Activated naive CD4-positive, alpha-beta T cell treated with anti-CD3 and anti-CD28 coated beads, Interleukin-2, amount 50 U/mL, for 72 hours (primary cell): ENCODE results near the gene TF. TPM values are rescaled to one million over a fixed set of nuclear protein-coding genes. Genes with fewer than 3 reads are reported as not detected.

Experiments
- ATAC-seq, 2 donors: fragments of 150-1000 bp; cut with Tn5 transposase; 2 replicates each; pipeline ENCODE4 v1.10.0; 2021; ENCODE audit warnings: mild to moderate bottlenecking in 2 of 2, moderate library complexity in 2 of 2
- DNase-seq, 2 donors: peaks; one replicate each; pipeline ENCODE4 v3.0.0; 2021 to 2022; ENCODE audit warnings: low spot score in 2 of 2
- H3K27ac Mint-ChIP-seq, 2 donors: one replicate each; pipeline ENCODE4 v1.8.0; 2022; ENCODE audit warnings: mild to moderate bottlenecking in 2 of 2, mixed read lengths in 2 of 2
- H3K36me3 Mint-ChIP-seq, 2 donors: one replicate each; pipeline ENCODE4 v1.8.0; 2022; ENCODE audit warnings: mixed read lengths in 2 of 2
- H3K9me3 Mint-ChIP-seq, 2 donors: one replicate each; pipeline ENCODE4 v1.8.0; 2022; ENCODE audit warnings: mixed read lengths in 2 of 2
- total RNA-seq, 2 donors: library from RNA; stranded (reverse); gene quantifications; one replicate each; pipeline ENCODE4 v1.2.3, GENCODE V29; 2022

Gene TF
- total RNA-seq, 2 donors from 2014 or later = 0.47 to 0.93 TPM

GRCh38 chr3:133734305-133734704 is 11.9 kb upstream of the TF start:
- Mint-ChIP-seq H3K36me3 (peaks cover 8% of the 10 kb centered on the region in 2 donors), H3K9me3 (peaks cover 6 to 15% of the 10 kb centered on the region in 2 donors), H3K27ac (no peak overlapping the region)
- no peak for ATAC-seq
- DNase-seq = no peak

- H3K27ac Mint-ChIP-seq = no peak overlapping the region
Observed at GRCh38 chr3:133742351-133743091, 3.7 kb upstream of the TF start.

DNA sequence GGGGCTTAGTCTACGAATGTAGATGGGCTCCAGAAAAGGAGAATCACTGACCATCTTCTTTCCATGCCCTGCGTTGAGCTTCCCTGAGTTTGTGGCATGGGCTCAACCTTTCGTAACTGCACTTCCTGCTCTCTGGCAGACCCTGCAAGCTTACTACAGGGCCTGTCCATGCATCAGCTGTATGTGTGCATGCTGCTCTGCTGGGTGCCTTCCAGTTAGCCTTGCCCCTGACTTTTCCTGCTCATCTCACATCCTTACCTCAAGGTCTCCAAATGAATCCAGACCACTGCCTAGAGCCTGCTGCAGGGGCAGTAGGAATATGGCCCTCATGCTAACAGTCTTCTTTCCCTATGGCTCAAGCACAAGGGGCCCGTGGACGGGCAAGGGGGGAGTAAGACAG is 2.0 kb upstream of the TF start:
- no peak for ATAC-seq
- peaks cover 0 to 3% of the 10 kb centered on the region in 2 donors for H3K9me3 Mint-ChIP-seq
- H3K27ac Mint-ChIP-seq = no peak overlapping the region
- DNase-seq = no peak
- H3K36me3 Mint-ChIP-seq = no peaks in the 10 kb centered on the region

More at GRCh38 chr3:133742351-133743091, 3.7 kb upstream of the TF start:
- DNase-seq (no peak), ATAC-seq (no peak)
- Mint-ChIP-seq H3K36me3 (no peaks in the 10 kb centered on the region), H3K9me3 (peaks cover 0 to 3% of the 10 kb centered on the region in 2 donors)

GRCh38 chr3:133745108-133745507 is 1.1 kb upstream of the TF start:
- Mint-ChIP-seq H3K9me3 (no peaks in the 10 kb centered on the region), H3K27ac (no peak overlapping the region), H3K36me3 (no peaks in the 10 kb centered on the region)
- ATAC-seq (no peak), DNase-seq (no peak)

DNA sequence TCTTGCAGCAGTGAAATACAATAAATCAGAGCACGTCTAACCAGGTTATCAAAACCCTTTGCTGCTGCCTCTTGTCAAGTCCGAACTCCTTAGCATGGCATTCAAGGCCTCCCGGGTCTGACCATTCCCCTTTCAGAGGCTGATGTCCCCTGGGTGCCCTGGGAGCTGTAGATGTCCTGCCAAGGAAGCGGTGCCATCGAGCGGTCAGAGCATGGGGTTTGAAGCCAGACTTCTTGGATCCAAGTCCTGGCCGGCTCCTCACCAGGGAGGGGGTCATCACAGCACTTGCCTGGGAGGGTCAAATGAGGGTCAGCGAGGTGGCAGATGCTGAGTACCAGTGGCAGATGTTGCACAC is 496 bp downstream of the TF start:
- ATAC-seq (no peak), DNase-seq (no peak)
- H3K9me3 Mint-ChIP-seq = no peaks in the 10 kb centered on the region
- H3K27ac Mint-ChIP-seq = no peak overlapping the region
- no peaks in the 10 kb centered on the region for H3K36me3 Mint-ChIP-seq

GRCh38 chr3:133747373-133747772 is 1.2 kb downstream of the TF start:
- DNase-seq (no peak), ATAC-seq (no peak)
- H3K9me3 Mint-ChIP-seq = no peaks in the 10 kb centered on the region

DNA sequence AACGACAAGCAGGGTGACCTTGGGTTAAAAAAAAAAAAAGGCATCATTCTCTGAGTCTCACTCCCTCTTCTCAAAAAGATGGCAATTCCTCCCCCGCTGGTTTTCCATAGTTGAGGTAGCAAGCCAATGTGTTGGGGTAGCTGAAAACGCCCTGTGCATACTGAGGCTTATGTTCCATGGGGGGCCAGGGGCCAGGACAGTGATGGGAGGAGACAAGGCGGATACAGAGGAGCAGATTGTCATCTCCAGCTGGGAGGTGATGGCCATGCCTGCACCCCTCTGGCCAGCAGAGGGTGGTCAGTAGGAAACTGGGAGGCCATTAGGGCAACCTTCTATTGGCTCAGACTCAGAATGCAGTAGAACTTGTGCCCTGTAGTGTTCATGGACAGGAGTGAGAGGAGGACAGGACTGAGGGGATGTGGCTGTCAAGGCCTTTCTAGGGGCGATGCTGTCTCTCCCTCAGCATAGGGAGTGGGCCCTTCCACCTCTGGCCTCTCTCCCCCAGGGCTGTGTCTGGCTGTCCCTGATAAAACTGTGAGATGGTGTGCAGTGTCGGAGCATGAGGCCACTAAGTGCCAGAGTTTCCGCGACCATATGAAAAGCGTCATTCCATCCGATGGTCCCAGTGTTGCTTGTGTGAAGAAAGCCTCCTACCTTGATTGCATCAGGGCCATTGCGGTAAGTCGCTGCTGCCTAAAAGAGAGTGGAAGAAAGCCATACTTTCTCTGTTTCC is 1.9 kb downstream of the TF start:
- DNase-seq = no peak
- no peak for ATAC-seq
- Mint-ChIP-seq H3K36me3 (no peaks in the 10 kb centered on the region), H3K27ac (no peak overlapping the region), H3K9me3 (no peaks in the 10 kb centered on the region)

More at GRCh38 chr3:133747373-133747772, 1.2 kb downstream of the TF start:
- H3K36me3 Mint-ChIP-seq = no peaks in the 10 kb centered on the region
- no peak overlapping the region for H3K27ac Mint-ChIP-seq

- no peak overlapping the region for H3K27ac Mint-ChIP-seq
- no peaks in the 10 kb centered on the region for H3K9me3 Mint-ChIP-seq
- H3K36me3 Mint-ChIP-seq = no peaks in the 10 kb centered on the region
- DNase-seq (no peak), ATAC-seq (no peak)
Observed at GRCh38 chr3:133749427-133750258, 3.5 kb downstream of the TF start.

DNA sequence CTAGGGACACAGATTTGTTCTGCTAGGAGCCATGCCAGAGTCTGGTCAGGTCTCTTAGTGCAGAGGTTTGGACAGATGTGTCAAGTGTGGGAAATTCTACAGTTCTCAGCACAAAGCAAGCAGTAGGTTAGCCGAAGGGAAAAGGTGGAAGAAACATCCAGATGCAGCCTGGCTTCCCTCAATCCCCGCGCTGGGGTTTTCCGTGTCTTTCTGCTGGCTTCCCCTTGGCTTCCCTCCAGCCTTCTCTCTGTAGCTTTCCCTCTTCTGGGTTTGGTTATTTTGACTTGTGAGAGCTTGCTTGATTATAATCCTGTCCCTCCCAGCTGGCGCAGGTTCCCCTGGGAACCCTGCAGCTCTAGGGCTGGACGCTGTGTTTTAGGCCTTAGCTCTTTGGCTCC is 4.1 kb downstream of the TF start:
- Mint-ChIP-seq H3K27ac (no peak overlapping the region), H3K9me3 (no peaks in the 10 kb centered on the region), H3K36me3 (no peaks in the 10 kb centered on the region)
- ATAC-seq (no peak), DNase-seq (no peak)

GRCh38 chr3:133753107-133753778 is 7.0 kb downstream of the TF start:
- H3K27ac Mint-ChIP-seq = no peak overlapping the region

DNA sequence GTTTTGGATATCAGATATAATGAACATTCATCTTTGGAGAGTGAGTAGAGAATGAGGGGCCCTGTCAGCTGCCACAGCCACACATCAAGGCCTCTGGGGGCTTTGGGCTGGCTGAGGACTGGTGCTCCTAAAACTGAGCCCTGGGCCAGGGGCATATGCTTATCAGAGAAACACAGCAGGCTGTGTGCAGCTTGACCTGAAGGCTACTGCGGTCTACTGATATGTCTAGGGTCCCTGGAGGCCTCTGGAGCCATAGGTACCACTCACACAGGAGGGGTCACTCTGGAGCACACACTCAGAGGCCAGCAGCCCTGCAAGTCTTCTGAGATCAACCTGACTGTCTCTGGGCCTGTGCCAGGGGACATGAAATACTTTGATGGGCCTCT is 7.6 kb downstream of the TF start:
- DNase-seq (no peak), ATAC-seq (no peak)
- no peaks in the 10 kb centered on the region for H3K9me3 Mint-ChIP-seq
- no peaks in the 10 kb centered on the region for H3K36me3 Mint-ChIP-seq
- H3K27ac Mint-ChIP-seq = no peak overlapping the region

More at GRCh38 chr3:133753107-133753778, 7.0 kb downstream of the TF start:
- ATAC-seq (no peak), DNase-seq (no peak)
- Mint-ChIP-seq H3K36me3 (no peaks in the 10 kb centered on the region), H3K9me3 (no peaks in the 10 kb centered on the region)

- H3K27ac Mint-ChIP-seq = no peak overlapping the region
- H3K9me3 Mint-ChIP-seq = no peaks in the 10 kb centered on the region
- no peaks in the 10 kb centered on the region for H3K36me3 Mint-ChIP-seq
Observed at GRCh38 chr3:133754455-133754854, 8.3 kb downstream of the TF start.

DNA sequence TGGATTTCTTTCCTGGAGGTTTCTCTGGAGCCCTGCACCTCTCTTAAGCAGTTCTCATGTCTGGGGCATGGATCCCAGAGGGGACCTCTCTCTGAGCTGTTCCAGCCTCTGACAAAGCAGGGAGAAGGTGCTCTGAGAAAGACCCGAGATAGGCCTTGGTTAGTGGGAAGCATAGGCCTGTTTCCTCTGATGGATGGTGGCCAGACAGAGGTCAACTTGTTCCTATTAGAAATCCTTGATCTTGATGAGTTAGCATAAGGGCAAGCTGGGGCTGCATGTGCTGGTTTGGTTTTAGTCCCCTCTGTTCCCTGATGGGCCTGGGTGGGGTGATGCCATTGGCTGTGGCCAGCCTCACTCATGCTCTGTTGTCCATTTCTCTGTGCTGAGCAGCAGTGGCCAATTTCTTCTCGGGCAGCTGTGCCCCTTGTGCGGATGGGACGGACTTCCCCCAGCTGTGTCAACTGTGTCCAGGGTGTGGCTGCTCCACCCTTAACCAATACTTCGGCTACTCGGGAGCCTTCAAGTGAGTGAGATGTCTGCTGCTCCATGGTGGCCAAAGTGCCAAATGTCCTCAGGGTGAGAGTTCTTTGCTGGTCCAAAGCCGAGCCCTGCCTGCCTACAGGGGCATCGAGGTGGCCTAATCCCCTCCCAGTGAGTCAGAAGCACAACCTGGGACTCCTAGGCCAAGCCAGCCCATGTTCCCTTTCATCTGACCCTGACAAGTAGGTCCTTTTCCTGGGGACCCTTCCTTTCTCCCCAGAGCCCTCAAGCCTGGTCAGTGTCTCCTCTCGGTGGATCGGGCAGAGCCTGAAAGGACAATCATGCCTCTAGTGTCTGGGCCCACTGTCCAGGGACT is 9.0 kb downstream of the TF start:
- Mint-ChIP-seq H3K9me3 (no peaks in the 10 kb centered on the region), H3K36me3 (no peaks in the 10 kb centered on the region), H3K27ac (peak overlapping the region in 1 of 2 donors; percentile 2)
- ATAC-seq (no peak), DNase-seq (no peak)

More at GRCh38 chr3:133754455-133754854, 8.3 kb downstream of the TF start:
- DNase-seq (no peak), ATAC-seq (no peak)

GRCh38 chr3:133756716-133757694 is 10.8 kb downstream of the TF start:
- Mint-ChIP-seq H3K27ac (no peak overlapping the region), H3K9me3 (no peaks in the 10 kb centered on the region), H3K36me3 (no peaks in the 10 kb centered on the region)
- no peak for DNase-seq
- ATAC-seq = no peak
